GM20431 (cell line): Measurements from ENCODE around the gene PLCB1.

Experiments used
- in situ Hi-C: fragments of 300-500 bp; cut with MseI, MboI; formaldehyde crosslinking; loops from one replicate; pipeline ENCODE4 v1.15.0; 2020; ENCODE audit warnings: low sequenced_read_pairs; ENCODE audit not compliant: unreplicated experiment

Gene PLCB1

GRCh38 chr20:8231038-8231437 is 99.0 kb downstream of the PLCB1 start:
- in situ Hi-C loops: no loop called here

DNA sequence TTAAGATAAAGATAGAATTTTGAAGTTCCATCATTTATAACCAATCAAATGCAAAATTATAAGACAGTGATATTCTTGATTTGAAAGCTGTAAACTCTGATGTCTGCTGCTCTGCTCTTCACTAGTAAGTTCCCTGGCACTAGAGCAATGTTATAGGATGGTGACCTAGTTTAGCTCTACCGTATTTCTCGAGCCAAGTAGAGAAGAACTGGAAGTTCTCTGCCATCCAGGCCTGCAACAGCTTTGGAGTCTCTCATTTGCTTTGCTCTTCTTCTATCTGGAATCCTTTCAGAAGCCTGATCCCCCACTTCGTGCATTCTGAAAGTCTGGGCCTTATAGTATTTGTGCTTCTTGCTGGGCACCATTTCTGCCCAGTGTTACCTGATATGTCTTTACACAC is 100.3 kb downstream of the PLCB1 start:
- in situ Hi-C loops: no loop called here

- in situ Hi-C loops: no loop called here
These were observed 102.5 kb downstream of the PLCB1 start for GRCh38 chr20:8234580-8234979.

DNA sequence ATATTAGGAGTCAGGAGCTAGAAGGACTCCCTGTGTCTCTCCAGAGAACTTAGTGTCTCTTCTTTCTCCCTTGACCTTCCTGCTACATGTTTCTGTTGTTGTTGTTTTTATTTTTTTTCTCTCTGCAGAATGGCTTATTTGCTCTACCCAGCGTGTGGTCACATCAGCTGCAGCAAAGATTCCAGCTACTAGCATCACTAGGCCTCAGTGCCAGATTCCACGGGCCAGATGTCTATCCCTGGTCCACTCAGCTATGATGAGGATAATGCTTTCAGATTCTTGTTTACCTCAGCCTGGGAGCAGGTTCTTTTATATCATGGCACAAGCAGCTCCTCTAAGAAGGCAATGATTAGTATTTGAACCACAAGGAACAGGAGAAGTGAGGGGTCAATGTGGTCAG is 110.0 kb downstream of the PLCB1 start:
- in situ Hi-C loops: no loop called here

DNA sequence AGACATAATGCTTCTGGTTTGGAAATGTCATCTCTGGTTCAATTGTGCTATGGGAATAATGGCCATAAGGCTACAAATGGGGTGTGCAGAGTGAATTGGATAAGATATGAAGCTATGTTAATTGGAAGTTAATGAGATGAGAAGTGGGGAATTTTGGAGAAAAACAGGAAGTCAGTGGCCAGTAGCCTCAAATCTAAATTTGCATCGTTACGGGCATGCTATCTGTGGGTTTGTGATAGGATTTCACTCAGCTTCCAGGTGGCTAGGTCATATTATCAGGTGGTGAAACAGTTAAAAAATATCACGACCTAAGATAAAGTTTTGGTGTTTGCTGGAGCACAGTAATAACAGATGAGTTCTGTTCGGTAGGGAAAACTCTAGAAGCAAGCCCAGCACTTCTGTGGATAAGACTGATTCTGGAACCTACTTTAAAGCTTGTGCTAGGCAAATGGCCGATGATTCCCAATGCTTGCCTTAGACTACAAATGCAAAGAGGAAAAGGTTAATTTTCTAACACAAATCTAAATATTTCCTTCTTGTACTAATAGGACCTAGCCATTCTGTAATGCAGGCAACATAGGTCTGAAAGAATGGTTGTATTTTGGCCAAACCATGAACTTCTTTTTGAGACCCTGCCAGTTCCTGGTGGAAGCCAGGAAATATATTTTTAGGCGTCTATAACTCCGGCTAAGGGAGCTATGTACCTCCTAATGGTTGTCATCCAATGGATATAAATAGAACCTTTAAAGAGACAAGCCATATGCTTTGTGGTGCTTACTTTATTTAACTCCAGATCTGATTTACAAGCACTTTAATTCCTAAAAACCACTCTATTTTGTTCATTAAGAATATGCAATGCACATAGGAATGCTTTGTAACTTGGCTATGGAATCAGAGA is 111.0 kb downstream of the PLCB1 start:
- in situ Hi-C loops: no loop called here

- in situ Hi-C loops: no loop called here
These were observed 112.6 kb downstream of the PLCB1 start for GRCh38 chr20:8244637-8245036.

- in situ Hi-C loops: no loop called here
These were observed 114.1 kb downstream of the PLCB1 start for GRCh38 chr20:8246153-8246552.

DNA sequence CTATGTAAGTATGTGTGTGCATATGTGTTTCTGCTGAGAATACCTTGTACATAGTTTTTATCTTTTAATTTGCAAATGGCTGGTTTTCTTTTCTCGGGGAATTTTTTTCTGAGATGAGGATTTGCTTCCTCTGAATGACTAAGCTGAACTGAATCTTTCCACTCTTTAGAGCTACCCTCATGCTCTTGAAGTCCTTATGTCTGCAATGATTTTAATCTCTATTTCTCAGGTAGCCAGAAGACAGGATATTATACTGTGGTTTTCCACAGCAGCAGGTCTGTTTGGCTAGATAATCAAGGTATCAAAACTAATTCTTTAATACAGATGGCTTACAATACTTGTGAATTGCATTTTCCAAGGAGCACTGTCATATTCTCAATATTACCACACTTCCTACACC is 114.7 kb downstream of the PLCB1 start:
- in situ Hi-C loops: no loop called here

GRCh38 chr20:8248051-8248450 is 116.0 kb downstream of the PLCB1 start:
- in situ Hi-C loops: no loop called here

DNA sequence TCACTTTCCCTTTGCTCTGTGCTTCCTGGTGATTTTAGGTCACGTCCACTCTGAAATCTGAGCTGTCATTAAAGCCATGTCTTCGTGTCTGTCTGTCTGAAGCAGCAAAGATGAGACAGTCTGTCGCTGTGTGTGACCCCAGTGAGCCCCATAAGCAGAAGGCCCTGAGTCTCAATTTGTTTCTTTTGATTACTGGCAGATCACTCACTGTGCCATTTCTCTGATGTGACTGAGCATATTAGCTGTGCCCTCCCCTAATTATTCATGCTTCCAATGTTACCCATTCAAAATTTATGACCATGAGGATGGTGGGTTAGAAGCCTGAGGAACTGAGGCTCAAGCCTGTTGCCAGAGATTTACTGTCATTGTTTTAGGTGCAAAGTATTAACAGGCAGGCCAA is 117.6 kb downstream of the PLCB1 start:
- in situ Hi-C loops: no loop called here

- in situ Hi-C loops: no loop called here
These were observed 118.6 kb downstream of the PLCB1 start for GRCh38 chr20:8250539-8251200.

DNA sequence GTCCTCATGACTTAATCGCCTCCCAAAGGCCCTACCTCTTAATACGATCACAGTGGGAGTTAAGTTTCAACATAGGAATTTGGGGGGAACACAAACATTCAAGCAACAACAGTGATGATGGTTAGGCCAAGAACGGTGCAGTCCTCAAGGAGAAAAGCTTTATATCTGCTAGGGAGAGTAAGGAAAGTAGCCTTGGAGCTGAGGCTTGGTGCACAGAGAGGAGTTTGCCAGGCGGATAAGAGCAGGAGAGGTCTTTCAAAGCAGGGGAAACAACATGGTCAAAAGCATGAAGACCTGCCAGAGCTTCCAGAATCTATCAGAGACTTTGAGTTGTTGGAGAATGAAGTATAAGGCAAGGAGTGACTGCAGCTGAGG is 119.1 kb downstream of the PLCB1 start:
- in situ Hi-C loops: no loop called here

GRCh38 chr20:8254911-8255582 is 123.0 kb downstream of the PLCB1 start:
- in situ Hi-C loops: no loop called here

DNA sequence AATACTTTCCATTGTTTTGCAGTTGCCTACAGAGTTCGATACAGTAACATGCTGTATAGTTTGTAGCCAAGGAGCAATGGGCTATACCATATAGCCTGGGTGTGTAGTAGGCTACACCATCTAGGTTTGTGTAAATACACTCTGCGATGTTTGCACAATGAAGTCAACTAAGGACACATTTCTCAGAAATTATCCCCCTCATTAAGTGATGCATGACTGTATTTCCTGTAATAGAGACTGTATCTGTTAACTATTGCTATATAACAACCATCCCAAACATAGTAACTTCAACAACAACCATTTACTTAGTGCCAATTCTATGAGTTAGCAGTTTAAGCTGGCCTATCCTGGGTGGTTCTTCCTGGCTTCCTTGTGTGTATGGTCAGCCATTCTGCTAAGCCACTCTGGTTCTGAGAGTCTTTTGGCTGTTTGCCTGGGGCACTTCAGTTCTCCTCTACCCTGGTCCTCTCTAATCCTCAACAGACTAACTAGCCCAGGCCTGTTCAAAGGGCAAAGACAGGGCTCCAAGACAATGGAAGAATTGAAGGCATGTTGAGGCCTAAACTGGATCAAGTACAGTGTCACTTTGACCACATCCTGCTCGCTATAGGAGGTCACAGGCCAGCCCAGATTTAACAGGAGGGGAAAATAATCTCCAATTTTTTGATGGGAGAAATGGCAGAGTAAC is 124.0 kb downstream of the PLCB1 start:
- in situ Hi-C loops: no loop called here

DNA sequence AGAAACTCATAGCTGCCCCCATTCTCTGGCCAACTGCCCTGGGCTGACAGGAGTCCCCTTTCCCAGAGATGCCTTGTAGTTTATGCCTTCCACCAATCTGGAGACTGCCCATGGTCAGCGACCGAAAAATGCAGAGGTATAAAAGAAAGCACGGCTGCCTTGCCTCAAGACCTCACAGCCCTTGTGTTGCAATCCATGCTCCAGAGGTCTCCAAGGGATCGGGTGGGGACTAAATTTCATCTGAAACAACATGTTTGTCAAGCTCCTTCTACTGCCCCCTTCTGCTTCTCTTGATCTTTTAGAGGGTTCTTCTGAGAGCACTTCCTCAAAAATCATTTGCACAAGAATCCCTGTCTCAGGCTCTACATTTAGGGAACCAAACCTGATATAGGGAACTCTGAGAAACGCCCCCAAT is 128.8 kb downstream of the PLCB1 start:
- in situ Hi-C loops: no loop called here

GRCh38 chr20:8262721-8263120 is 130.7 kb downstream of the PLCB1 start:
- in situ Hi-C loops: no loop called here

- in situ Hi-C loops: no loop called here
These were observed 133.5 kb downstream of the PLCB1 start for GRCh38 chr20:8265588-8265987.

DNA sequence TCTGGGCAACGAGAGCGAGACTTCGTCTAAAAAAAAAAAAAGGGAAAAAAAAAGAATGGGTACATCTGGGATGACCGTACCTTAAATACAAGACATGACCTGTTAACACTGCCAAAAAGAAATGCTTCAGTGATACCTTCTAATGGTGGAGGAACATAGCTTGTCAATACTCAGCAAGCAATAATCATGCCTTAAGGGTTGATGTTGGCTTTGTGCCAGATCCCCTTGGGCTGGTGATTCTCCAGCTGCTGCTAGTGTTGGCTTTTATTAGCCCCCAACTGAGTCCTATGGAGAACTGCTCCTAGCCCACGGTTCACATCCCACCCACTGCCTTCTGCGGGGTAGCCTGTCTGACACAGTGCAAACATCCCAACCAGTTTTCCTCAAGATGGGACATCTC is 134.9 kb downstream of the PLCB1 start:
- in situ Hi-C loops: no loop called here

DNA sequence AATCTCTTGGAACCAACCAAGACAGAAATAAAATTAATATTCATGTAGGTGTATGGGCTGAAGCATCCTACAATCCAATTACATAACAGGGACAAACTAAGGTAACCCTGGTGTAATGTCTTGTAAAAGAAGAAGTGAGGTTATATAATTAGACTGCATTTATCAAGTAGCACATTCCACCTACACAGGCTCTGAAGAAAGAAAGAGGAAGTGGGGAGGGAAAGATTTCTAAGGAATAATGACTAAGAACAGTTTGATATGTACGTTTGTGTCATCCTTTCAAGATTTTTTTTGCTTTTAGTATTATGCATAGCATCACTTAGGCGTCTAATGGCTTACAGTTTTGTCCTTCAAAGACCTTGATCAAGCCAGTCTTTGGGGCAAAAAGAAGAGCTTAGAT is 139.7 kb downstream of the PLCB1 start:
- in situ Hi-C loops: no loop called here

GRCh38 chr20:8272766-8273165 is 140.7 kb downstream of the PLCB1 start:
- in situ Hi-C loops: no loop called here

- in situ Hi-C loops: no loop called here
These were observed 152.8 kb downstream of the PLCB1 start for GRCh38 chr20:8284902-8285301.
